G401 (cell line): ENCODE data around the gene EAPP. TPM values are rescaled to one million over a fixed set of nuclear protein-coding genes. Genes with fewer than 3 reads are reported as not detected.
"Not testable (repeated sequence)": the region's sequence is repeated elsewhere in the genome, so short reads cannot be mapped to it uniquely, and the experiment has no call there.

ENCODE experiments used
- DNase-seq: peaks from one replicate; pipeline ENCODE4 v3.0.0-alpha.2; 2015; ENCODE audit warnings: low spot score
- in situ Hi-C: cut with HindIII; loops from 2 replicates; pipeline ENCODE4 v1.10.0; 2016; ENCODE audit warnings: low sequenced_read_pairs, mixed read lengths
- total RNA-seq: library from RNA; depleted of rRNA; stranded (reverse); fragments of >200 nt; shearing (Covaris generic); gene quantifications from 2 replicates; pipeline ENCODE4 v1.2.3, GENCODE V29; 2014

EAPP gene
- total RNA-seq, 1 experiment from 2014 or later = 49.2 TPM

DNA sequence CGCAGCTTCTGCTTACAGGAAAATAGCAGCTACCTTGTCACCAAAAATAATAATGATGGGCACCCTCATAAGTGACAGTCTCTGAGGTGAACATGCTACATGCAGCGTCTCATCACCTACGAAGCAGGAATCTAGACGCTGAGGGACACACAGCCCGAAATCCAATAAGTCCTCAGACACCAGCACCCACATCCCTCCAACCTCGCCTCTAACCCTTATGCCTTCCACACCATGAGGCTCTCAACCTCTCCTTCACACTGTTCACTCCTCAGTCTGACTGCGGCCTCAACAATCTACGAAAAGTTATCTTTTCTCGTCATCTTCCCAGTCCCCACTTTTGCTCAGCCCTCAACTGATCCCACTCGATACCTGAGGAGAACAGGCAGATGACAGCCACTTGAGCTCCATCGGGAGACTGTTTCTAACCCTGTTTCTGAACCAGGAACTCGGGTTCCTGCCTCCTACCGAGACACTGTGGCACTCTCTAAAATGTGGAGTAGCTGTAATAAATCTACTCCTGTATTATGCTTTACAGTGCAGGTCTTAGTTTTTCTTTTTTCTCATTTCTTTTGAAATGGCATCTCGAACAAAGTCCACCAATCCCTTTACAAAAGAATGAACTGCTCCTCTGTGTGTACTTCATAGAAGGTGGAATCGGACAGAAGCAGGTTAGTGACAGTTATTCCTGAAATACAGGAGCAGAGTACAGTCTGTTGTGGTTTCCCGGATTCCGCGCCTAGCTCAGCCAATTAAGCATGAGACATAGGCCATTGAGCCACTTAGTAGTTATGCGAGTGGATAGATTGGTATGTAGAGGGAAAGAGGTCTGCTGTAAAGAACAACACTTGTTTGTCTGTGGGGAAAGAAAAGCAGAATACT lies 919 bp upstream of the EAPP start:
- peak; percentile 13 for DNase-seq
- in situ Hi-C loops = not testable (repeated sequence)

DNA sequence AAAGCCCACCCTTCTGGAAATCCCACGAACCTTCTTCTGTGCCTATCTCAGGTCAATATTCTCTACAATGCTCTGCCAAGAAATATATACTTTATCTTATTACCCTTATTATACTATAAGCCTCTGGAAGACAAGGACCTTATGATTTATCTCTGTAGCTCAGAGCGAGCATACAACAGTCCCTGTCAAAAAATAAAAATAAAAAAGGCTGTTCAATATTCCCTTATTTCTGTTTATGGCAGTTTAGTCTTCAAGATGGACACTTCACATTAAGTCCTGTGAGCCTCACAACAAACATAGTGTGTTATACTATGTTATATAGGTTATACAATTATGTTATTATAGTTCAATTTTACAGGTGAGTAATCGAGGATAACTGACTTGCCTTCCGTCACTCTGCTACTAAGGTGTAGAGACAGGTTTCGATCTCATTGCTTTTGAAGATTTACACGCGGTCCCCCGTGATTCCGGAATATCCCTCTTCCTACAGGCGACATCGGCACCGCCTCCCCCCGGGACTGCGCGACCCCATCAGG lies 562 bp downstream of the EAPP start:
- no peak for DNase-seq
- in situ Hi-C loops = no loop called here

DNA sequence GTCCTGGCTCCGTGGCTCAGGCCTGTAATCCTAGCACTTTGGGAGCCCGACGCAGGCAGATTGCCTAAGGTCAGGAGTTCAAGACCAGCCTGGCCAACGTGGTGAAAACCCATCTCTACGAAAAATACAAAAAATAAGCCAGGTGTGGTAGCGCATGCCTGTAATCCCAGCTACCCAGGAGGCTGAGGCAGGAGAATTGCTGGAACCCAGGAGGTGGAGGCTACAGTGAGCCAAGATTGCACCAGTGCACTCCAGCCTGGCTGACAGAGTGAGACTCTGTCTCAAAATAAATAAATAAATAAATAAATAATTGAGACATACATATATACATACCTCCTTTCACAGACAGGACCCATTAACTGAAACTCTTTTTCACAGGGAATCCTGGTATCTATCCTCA lies 1.4 kb downstream of the EAPP start:
- in situ Hi-C loops, DNase-seq: not testable (repeated sequence)

DNA sequence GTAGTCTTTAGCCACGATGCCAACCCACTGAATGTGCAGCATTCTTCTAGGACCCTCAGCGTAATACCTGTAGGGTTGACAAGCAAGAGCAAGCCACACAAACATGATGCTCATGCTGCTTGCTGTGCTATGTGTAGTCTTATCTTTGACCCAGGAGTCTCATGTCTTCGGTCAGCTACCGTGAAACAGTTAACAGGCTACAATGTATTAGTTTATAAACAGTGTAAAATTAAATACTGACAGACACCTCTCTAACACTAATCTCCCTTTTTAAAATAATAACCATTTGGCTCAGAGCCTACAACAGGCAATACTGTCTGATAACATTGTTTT lies 1.9 kb downstream of the EAPP start:
- in situ Hi-C loops = no loop called here
- DNase-seq = no peak

DNA sequence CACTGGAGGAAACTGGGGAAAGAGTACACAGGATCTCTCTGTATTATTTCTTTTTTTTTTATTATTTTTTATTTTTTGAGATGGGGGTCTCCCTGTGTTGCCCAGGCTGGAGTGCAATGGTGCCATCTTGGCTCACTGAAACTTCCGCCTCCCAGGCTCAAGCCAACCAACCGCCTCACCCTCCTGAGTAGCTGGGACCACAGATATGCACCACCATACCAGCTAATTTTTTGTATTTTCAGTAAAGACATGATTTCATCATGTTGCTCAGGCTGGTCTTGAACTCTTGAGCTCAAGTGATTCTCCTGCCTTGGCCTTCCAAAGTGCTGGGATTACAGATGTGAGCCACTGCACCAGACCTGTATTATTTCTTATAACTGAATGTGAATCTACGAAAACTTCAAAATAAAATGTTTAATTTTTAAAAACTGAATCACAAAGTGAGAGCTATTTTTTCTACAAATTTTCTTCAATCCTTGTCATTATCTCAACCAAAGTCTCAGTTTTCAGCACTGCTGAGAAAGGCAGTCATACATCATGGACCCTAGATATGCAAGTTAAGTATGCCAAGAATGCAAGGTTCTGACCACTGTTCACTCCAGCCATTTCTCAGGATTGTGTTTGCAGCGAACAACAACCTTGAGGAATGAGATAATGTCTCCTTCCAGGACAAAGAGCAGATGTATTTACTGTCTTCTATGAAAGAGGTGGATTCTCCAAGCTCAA lies 2.4 kb downstream of the EAPP start:
- in situ Hi-C loops = no loop called here
- no peak for DNase-seq

DNA sequence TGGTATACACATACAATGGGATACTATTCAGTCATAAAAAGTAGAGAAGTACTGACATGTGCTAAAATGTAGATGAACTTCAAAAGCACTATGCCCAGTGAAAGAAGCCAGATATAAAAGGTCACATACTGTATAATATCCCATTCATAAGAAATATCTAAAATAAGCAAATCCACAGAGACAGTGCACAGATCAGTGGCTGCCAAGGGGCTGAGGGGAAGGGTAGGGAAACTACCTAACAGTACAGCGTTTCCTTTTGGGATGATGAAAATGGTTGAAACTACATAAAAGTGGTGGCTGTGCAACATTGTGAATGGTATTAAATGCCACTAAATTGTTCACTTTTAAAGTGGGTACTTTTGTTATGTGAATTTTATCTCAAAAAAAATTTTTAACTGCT lies 11.9 kb downstream of the EAPP start:
- in situ Hi-C loops = no loop called here
- no peak for DNase-seq

DNA sequence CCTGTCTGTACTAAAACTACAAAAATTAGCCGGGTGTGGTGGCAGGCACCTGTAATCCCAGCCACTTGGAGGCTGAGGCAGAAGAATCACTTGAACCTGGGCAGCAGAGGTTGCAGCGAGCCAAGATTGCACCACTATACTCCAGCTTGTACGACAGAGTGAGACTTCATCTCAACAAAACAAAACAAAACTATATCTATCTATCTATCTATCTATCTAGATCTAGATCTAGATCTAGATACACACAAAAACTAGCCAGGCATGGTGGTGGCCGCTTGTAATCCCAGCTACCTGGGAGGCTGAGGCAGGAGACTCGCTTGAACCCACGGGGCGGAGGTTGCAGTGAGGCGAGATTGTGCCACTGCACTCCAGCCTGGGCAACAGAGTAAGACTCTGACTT lies 15.3 kb downstream of the EAPP start:
- in situ Hi-C loops, DNase-seq: not testable (repeated sequence)

DNA sequence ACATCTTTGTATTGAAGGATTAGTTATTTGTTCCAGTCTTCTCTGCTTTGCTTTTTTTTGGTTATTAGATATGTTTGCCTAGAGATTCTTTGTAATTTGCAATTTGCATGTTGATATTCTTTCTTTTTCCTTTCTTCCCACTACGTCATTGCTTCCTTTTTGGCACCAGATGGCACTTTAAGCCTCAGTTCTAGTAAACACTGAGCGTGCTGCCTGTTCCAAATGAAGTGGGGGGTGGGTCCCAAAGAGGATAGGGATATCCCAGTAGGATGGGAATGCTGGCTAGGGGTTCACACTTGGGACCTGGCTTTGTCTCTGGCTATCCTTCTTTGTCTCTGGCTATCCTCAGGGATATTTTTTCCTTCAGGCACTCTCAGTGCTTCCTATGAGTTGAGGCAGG lies 17.0 kb downstream of the EAPP start:
- in situ Hi-C loops = no loop called here
- DNase-seq = no peak

DNA sequence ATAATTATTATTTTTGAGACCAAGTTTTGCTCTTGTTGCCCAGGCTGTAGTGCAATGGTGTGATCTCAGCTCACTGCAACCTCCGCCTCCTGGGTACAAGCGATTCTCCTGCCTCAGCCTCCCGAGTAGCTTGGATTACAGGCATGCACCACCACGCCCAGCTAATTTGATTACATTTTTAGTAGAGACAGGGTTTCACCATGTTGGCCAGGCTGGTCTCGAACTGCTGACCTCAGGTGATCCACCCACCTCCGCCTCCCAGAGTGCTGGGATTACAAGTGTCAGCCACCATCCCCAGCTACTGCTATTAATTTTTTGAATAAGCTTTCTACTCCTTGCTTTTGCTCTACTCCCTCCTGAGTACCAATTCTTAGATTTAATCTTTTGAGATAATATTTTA lies 18.4 kb downstream of the EAPP start:
- in situ Hi-C loops, DNase-seq: not testable (repeated sequence)

DNA sequence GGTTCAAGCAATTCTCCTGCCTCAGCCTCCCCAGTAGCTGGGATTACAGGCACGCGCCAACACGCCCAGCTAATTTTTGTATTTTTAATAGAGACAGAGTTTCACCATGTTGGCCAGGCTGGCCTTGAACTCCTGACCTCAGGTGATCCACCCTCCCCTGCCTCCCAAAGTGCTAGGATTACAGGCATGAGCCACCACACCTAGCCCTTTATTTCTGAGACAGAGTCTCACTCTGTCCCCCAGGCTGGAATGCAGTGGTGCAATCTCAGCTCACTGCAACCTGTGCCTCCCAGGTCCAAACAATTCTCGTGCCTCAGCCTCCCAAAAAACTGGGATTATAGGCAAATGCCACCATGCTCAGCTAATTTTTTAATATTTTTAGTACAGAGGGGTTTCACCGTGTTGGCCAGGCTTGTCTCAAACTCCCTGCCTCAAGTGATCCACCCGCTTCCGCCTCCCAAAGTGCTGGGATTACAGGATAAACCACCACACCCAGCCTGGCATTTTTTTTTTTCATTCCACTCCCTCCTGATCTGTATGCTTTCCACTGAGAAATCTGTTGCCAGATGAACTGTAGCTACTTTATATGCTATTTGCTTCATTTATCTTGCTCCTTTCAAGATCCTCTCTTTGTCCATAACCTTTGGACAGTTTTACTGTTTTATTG lies 19.1 kb downstream of the EAPP start:
- DNase-seq, in situ Hi-C loops: not testable (repeated sequence)

DNA sequence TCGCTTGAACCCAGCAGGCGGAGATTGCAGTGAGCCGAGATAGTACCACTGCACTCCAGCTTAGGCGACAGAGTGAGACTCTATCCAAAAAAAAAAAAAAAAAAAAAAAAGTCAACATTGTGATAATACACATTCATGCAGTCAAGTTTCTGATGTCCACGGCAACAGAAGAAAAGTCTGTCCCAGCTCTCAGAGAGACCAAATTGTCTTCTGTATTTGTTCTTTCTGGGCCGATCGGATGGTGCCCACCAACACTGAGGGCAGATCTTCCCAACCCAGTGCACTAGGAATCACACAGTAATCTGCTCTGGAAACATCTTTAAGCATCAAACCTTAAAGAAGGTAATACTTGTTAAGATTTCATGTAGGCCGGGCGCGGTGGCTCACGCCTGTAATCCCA lies 31.6 kb downstream of the EAPP start:
- DNase-seq = no peak
- in situ Hi-C loops = no loop called here

DNA sequence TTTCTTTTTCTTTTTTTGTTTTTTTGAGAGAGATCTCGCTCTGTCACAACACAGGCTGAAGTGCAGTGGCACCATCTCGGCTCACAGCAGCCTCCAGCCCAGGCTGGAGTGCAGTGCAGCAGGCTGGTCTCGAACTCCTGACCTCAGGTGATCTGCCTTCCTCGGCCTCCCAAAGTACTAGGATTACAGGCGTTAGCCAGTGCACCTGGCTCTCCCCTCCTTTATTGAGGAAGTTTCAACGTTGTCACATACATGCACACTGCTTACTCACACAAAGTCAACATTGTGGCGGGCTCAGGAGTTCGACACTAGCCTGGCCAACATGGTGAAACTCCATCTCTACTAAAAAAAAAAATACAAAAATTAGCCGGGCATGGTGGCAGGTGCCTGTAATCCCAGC lies 32.0 kb downstream of the EAPP start:
- DNase-seq = no peak
- in situ Hi-C loops = no loop called here

DNA sequence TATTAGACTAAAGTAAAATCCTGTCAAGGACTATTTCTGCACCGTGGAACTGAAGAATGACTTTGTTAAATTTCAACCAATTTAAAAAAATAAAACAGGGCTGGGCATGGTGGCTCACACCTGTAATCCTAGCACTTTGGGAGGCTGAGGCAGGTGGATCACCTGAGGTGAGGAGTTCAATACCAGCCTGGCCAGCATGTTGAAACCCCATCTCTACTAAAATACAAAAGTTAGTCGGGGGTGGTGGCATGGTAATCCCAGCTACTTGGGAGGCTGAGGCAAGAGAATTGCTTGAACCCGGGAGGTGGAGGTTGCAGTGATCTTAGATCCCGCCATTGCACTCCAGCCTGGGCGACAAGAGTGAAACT lies 34.4 kb downstream of the EAPP start:
- DNase-seq, in situ Hi-C loops: not testable (repeated sequence)

DNA sequence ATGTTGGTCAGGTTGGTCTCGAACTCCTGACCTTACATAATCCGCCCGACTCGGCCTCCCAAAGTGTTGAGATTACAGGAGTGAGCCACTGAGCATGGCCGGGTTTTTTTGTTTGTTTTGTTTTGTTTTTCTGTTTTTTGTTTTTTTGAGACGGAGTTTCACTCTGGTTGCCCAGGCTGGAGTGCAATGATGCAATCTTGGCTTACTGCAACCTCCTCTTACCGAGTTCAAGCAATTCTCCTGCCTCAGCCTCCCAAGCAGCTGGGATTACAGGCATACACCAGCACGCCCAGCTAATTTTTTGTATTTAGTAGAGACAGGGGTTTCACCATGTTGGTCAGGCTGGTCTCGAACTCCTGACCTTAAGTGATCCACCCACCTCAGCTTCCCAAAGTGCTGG lies 35.5 kb downstream of the EAPP start:
- DNase-seq, in situ Hi-C loops: not testable (repeated sequence)

DNA sequence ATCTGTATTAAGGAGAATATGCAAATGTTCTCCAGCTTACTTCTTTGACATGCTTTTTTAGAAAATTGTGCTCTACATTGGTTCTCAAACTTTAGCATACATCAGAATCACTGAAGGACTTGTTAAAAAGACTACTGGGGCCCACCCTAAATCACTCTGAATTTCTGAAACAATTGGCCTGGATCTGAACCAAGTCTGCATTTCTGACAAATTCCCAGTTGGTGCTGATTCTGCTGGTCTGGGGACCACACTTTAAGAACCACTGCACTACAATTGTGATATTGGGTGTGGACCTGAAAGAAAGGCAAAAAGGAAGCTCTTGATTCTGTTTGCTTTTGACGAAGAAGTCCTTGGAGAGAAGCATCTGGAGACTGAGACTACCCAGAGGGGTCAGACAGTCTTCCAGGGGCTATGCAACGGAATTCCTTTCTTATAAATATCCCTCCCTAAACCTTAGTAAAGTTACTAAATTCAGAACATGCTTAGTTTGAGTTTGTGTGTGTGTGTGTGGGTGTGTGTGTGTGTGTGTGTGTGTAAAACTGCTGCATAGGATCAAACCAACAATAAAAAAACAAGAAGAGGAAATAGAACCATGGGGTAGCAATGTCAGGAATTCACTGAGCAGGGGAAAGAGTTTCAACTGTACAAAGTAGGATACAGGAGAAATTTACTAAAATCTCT lies 36.8 kb downstream of the EAPP start:
- in situ Hi-C loops = no loop called here
- DNase-seq = no peak

DNA sequence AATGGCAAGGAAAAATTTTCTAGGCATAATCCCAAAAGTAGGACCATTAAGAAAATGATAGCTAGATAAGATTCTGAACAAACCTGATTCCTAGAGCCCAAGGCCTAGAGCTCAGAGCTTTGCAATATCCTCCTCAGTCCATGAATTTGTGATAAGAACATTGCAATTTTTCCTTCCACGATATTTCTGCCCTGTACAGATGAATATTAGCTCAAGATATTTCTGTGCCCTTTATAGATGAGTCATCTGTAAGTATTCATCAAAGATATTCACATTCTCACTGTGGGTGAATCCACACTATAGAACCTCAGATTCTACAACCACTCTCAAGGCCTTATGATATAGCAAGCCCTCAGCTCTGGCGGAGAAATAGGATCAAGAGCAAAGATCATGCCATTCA lies 37.5 kb downstream of the EAPP start:
- in situ Hi-C loops = no loop called here
- no peak for DNase-seq

DNA sequence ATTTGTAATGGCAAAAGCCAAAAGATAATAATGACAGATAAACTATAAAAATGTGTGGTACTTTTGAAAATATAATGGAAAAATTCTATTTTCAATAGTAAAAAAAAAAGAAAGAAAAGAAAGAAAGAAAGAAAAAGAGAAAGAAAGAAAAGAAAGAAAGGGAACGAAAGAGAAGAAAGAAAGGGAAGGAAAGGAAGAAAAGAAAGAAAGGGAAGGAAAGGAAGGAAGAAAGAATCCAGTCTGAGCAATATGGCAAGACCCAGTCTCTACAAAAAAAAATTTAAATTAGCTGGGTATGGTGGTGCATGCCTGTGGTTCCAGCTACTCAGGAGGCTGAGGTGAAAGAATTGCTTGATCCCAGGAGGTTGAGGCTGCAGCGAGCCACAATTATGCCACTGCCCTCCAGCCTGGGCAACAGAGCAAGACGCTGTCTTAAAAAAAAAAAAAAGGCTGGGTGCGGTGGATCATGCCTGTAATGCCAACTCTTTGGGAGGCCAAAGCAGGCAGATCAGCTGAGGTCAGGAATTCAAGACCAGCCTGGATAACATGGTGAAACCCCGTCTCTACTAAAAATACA lies 38.4 kb downstream of the EAPP start:
- in situ Hi-C loops = no loop called here

DNA sequence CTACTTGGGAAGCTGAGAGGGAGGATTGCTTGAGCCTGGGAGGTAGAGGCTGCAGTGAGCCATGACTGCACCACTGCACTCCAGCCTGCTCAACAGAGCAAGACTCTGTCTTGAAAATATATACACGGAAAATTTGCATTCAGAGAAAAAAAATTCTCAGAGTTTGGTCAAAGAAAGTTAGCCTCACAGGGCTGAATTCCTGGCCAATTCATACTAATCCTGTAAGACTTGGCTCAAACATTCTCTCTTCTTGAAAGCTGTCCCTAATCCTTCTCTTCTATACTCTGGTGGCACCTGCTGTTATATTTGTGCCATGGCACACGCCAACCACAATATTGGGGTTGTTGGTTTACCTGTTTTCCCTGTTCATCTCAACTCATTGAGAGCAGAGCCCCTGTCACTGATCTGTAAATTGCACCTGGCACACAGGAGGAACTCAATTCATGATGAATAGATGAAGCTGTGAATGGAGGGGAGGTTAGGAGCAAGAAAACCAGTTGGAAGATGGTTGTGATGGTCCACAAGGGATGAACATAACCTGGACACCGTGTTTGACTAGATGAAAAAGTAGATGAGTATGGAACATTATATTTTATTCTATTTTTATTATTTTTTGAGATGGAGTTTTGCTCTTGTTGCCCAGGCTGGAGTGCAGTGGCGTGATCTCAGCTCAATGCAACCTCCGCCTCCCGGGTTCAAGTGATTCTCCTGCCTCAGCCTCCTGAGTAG lies 40.7 kb downstream of the EAPP start:
- DNase-seq = no peak
- in situ Hi-C loops = no loop called here

More for the DNA sequence above, 38.4 kb downstream of the EAPP start:
- DNase-seq = no peak
